ENCODE data around the gene HSP90AA1.
"Not testable (repeated sequence)": the region's sequence is repeated elsewhere in the genome, so short reads cannot be mapped to it uniquely, and the experiment has no call there.

The HSP90AA1 gene

DNA sequence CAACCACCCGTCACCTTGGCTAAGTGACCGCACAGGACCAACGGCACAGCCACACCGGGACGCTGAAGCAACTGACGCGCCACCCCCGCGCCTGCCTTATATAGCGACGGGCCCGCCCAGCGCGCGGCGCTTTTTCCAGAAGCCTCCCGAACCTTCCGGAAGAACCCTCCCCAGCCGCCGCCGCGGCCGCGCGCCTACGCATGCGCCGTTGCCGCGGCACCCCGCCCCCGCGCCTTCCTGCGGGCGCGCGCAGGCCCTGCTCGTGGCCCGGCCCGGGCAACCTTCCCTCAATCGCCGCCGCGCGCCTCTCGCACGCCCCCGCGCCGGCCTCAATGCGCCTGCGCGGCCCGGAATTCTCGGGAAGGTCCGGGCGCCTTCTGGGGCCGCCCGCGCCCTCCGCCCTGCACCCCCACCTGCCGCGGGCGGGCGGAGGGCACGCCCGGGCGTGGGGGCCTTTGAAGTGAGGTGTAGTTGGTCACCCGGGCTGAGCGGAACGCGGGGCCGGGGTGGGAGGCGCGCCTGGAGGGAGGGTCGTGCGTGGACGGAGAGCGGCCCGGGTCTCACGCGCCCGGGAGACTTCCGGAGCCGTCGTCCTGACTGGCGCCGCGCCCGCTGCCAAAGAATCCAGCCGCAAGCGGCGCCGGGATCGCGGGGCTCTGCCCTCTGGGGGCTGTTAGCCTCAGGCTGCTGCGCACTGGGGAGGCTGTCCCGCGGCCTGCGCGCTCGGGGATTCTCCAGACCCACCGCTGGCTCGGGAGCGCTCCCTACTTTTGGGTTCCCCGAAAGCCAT lies at the start of gene HSP90AA1:
Gene HSP90AA1, minus strand, starts transcription at position 73 of the 790 bp plus-strand sequence. CDS start 666 bp downstream, outside the sequence.
- DNase-seq = peak; percentile 83 to 91

- not testable (repeated sequence) for DNase-seq
Observed at GRCh38 chr14:102135456-102135855, 48.6 kb upstream of the HSP90AA1 start.

- not testable (repeated sequence) for DNase-seq
Observed at GRCh38 chr14:102134719-102135118, 47.9 kb upstream of the HSP90AA1 start.

DNA sequence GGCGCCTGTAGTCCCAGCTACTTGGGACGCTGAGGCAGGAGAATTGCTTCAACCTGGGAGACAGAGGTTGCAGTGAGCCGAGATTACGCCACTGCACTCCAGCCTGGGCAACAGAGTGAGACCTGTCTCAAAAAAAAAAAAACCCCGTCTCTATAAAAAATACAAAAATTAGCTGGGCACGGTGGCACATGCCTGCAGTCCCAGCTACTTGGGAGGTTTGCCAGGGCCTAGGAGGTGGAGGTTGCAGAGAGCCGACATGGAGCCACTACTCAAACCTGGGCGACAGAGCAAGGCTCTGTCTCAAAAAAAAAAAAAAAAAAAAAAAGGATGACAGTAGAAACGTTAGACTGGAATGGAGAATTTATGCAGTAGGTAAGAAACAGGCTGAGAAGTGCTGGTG lies 47.2 kb upstream of the HSP90AA1 start:
- not testable (repeated sequence) for DNase-seq

DNA sequence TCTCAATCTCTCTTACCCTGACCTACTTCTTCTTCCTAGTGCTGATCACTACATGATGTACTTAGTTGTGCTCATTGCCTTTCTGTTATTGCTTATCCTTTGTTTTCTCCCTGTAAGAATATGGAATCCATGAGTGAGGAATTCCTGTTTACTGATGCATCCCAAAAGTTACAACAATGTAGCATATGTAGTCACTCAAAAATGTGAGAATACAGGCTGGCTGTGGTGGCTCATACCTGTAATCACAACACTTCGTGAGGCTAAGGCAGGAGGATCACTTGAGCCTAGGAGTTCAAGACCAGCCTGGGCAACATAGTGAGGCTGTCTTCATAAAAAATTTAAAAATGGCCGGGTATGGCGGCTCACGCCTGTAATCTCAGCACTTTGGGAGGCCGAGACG lies 44.9 kb upstream of the HSP90AA1 start:
- no peak for DNase-seq

DNA sequence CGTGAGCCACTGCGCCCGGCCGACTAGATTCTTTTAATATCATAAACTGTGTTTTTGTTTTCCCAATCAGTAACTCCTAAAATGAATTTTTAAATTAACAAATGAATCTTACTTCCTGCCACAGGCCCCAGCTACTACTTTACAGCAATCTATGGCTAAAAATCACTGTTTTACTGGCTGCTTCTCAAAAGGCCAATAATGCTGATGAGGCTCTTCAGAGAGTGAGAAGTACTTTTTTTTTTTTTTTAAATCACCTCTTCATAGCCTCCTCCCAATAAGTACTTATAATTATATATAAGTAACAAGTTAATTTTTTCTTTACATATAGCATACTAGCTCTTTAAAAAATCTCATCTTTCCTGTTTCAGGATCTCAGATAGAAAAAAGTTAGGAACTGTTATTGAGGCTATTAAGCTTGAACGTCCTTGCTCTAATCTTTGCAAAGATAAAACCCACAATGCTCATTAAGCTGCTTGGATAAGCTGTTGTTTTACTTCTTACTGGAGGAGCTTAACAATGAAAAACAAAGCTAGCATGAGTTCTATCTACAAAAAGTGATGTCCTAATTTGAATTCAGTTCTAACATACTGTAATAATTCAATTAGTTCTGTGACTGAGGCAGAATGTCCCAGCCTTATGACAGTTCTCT lies 40.1 kb upstream of the HSP90AA1 start:
- DNase-seq = no peak

- no peak for DNase-seq
Observed at GRCh38 chr14:102125546-102125945, 38.7 kb upstream of the HSP90AA1 start.

DNA sequence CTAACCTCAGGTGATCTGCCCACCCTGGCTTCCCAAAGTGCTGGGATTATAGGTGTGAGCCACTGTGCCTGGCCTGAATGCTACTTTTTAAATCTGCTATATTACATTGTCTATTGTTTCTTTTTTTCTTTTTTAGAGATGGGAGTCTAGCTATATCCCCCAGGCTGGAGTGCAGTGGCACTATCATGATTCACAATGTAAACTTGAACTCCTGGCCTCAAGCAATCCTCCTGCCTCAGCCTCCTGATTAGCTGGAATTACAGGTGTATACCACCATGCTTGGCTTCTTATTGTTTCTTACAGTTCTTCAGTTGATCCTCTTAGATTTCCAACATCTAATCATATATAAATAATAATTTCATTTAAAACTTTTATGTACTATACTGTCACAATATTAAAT lies 37.6 kb upstream of the HSP90AA1 start:
- no peak for DNase-seq

DNA sequence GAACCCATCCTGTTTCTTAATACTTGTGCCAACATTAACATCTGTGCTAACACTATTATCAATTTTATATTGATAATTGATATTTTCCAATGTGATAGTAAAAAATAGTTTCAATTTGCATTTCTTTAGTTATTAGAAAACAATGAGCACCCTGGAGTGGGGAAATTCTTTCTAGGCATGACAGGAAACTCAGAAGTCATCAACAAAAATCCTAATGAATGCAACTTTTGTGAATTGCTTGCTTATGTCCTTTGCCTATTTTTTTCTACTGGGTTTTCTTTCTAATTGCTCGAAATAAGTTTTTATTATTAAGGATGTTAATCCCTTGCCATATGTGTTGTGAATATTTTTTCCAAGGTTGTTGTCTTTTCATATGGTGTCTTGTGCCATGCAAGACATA lies 34.7 kb upstream of the HSP90AA1 start:
- no peak for DNase-seq

GRCh38 chr14:102120888-102121287 lies 34.0 kb upstream of the HSP90AA1 start:
- DNase-seq = no peak

- no peak for DNase-seq
Observed at GRCh38 chr14:102117852-102118251, 31.0 kb upstream of the HSP90AA1 start.

GRCh38 chr14:102116361-102117180 lies 29.7 kb upstream of the HSP90AA1 start:
- no peak for DNase-seq

GRCh38 chr14:102111101-102111500 lies 24.3 kb upstream of the HSP90AA1 start:
- DNase-seq = no peak

DNA sequence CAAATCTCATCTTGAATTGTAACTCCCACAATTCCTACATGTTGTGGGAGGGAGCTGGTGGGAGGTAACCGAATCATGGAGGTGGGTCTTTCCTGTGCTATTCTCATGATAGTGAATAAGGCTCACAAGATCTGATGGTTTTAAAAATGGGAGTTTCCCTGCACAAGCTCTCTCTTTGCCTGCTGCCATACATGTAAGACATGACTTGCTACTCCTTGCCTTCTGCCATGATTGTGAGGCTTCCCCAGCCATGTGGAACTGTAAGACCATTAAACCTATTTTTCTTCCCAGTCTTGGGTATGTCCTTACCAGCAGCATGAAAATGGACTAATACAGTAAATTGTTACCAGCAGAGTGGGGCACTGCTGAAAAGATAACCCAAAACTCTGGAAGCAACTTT lies 22.5 kb upstream of the HSP90AA1 start:
- DNase-seq = not testable (repeated sequence)

- DNase-seq = no peak
Observed at GRCh38 chr14:102105369-102105768, 18.5 kb upstream of the HSP90AA1 start.

GRCh38 chr14:102103062-102103695 lies 16.3 kb upstream of the HSP90AA1 start:
- DNase-seq = no peak

GRCh38 chr14:102097441-102098135 lies 10.7 kb upstream of the HSP90AA1 start:
- no peak for DNase-seq

DNA sequence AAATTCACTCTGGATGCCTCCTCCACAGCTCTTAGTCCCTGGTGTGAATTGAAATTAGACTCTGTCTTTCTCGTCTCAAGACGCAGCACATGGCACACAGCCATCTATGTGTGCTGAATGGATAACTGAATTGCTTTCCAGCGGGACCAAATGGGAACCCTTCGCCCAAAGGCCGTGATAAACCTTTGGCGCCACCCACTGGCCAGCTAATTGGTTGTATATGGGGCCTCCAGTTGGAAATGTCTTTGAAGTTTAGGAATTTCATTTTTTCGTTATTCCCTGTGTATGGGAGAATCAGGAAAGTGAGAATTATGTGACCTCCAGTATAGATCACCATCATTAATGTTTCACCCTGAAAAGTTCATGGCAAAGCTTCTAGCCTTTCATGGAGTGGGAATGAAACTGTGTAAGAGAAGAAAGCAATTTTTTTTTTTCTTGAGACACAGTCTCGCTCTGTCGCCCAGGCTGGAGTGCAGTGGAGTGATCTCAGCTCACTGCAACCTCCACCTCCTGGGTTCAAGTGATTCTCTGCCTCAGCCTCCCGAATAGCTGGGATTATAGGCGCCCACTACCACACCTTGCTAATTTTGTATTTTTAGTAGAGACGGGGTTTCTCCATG lies 9.8 kb upstream of the HSP90AA1 start:
- DNase-seq = peak; percentile 13 to 32

- DNase-seq = no peak
Observed at GRCh38 chr14:102095871-102096568, 9.2 kb upstream of the HSP90AA1 start.

GRCh38 chr14:102095231-102095870 lies 8.5 kb upstream of the HSP90AA1 start:
- no peak for DNase-seq

DNA sequence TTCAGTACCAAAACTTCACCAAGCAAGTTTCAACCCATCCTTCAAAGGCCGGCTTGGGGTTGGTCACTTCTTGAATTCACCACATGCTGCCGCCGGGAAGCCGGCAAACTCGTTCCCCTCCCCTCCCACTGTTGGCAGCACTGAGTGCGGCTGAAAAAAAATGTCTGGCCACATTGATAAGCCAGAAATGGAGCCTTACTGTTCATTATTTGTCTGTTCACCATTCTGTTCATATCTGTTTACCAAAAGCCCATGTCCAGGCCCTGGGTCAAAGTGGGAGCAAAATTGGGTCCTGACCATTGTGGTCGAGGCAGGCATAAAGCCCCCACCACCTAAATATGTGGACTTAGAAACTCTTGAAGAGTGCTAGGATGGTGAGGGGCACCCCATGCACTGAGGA lies 7.3 kb upstream of the HSP90AA1 start:
- DNase-seq = no peak

Data from bone marrow (tissue), 2 donors.